ENCODE measurements around the gene IQCH.
"Not testable (repeated sequence)": the region's sequence is repeated elsewhere in the genome, so short reads cannot be mapped to it uniquely, and the experiment has no call there.

Gene IQCH

GRCh38 chr15:67248011-67248505, 6.5 kb upstream of the IQCH start:
- DNase-seq, result no peak

DNA sequence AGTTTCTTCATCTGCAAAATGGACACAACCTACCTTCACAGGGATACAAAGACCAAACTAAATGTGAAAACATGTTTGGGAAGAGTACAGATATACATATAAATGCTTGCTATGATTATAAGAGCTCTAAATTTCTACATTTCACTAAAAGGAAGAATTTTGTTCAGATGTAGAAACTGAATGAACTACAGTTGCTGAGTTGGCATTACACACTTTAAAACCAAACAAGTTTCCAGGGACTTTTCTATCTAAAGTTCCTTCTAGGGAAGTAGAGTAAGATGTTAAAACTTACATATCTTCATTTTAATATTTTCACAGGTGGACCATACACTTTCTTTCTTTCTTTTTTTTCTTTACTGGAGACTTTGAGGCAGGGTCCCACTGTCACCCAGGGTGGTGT, 4.8 kb upstream of the IQCH start:
- DNase-seq, result no peak

- no peak for DNase-seq
These were observed 3.3 kb upstream of the IQCH start for GRCh38 chr15:67251318-67251717.

DNA sequence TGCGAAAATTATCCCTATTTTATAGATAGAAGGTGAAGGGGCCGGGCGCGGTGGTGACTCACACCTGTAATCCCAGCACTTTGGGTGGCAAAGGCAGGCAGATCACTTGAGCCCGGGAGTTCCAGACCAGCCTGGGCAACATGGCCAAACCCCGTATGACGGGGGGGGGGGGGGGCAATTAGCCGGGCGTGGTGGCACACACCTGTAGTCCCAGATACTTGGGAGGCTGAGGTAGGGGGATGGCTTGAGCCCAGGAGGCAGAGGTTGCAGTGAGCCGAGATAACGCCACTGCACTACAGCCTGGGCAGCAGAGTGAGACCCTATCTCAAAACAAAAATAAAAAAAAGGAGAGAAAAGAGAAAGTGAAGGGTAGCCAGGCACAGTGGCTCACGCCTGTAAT, 1.5 kb upstream of the IQCH start:
- DNase-seq, result no peak

- no peak for DNase-seq
These were observed 893 bp upstream of the IQCH start for GRCh38 chr15:67253549-67254237.

DNA sequence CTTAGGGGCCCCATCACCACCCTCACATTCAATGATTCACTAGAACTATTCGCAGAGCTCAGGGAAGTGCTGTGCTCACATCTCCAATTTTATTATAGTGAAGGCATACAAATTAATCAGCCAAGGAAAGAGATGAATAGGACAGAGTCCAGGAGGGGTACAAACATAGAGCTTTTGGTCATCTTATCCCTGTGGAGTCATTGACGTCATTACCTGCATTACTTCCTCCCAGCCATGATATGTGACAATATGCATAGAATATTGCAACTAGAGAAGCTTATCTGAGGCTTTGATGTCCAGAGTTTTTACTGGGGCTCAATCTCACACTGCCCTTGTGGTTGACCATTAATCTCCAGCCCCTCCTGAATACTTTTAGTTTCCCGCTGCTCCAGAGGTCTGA, 1.5 kb downstream of the IQCH start:
- DNase-seq, result no peak

GRCh38 chr15:67258412-67258811, 3.8 kb downstream of the IQCH start:
- DNase-seq, result not testable (repeated sequence)

- DNase-seq, result no peak
These were observed 4.8 kb downstream of the IQCH start for GRCh38 chr15:67259379-67259778.

DNA sequence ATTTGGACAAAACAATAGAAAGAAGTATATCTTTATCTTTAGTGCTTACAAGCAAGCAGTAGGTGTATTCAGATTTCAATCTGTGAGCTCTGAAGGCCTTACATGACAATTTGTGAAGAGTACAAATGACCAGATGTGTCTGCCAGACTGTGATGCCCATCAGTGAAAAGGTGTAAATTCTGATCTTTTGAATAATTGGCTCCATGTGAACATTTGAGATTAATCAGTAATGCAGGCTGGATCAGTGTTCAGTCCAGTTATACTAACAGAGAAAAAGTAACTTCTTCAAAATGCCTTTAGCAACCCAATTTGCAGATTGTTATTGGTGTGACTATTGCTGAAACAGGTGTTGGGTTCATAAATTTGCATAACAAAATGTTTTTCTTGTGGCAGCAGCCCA, 5.2 kb downstream of the IQCH start:
- no peak for DNase-seq

DNA sequence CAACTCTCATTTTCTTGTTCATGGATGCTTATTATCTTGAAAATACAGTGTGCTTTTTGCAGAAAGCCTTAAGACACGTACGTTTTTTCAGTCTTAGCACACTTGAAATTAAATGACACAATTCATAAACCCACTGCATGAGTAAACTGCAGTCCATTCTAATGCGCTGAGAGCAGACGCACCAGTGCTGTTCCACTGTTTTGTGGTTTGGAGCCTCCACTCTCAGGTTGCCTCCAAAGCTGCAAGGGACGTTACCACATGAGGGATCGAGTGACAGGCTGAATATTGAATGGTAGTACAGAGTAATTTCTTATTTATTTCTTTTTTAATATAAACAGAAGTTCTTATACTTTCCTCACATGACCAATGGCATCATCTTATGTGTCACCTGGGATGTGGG, 12.3 kb downstream of the IQCH start:
- DNase-seq, result no peak

GRCh38 chr15:67267440-67267839, 12.9 kb downstream of the IQCH start:
- DNase-seq, result no peak

GRCh38 chr15:67267951-67268941, 13.7 kb downstream of the IQCH start:
- no peak for DNase-seq

DNA sequence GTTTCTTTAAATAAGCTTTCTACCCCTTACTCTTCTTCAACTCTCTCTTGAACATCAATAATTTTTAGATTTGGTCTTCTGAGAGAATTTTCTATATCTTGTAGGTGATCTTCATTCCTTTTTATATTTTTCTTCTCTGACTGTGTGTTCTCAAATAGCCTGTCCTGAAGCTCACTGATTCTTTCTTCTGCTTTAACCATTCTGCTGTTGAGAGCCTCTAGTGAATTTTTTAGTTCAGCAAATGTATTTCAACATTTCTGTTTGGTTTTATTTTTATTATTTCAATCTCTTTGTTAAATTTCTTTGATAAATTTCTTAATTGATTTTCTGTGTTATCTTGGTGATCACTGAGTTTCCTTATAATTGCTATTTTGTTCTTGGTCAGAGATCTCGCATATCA, 19.6 kb downstream of the IQCH start:
- no peak for DNase-seq

GRCh38 chr15:67276666-67277065, 22.1 kb downstream of the IQCH start:
- DNase-seq, result no peak

DNA sequence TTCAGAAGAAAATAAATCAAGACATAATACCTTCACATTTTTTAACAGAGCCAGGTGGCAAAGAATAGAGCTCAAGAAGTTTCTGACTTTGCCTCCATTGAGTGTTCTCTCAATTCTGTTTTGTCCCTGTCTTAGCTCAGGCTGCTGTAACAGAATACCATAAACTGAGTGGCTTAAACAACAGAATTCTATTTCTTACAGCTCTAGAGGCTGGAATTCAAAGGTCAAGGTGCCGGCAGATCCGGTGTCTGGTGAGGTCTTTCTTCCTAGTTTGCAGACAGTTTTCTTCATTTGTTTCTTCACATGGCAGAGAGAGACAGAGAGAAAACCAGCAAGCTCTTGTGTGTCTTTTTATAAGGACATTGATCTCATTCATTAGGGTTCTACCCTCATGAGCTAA, 25.6 kb downstream of the IQCH start:
- DNase-seq, result no peak

- no peak for DNase-seq
These were observed 27.1 kb downstream of the IQCH start for GRCh38 chr15:67281714-67282113.

DNA sequence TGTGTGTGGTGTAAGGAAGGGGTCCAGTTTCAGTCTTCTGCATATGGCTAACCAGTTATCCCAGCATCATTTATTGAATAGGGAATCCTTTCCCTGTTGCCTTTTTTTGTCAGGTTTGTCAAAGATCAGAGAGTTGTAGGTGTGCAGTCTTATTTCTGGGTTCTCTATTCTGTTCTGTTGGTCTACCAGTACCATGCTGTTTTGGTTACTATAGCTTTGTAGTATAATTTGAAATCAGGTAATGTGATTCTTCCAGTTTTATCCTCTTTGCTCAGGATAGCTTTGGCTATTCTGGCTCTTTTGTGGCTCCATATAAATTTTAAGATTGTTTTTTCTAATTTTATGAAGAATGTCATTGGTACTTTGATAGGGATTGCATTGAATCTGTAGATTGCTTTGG, 31.0 kb downstream of the IQCH start:
- DNase-seq, result not testable (repeated sequence)

DNA sequence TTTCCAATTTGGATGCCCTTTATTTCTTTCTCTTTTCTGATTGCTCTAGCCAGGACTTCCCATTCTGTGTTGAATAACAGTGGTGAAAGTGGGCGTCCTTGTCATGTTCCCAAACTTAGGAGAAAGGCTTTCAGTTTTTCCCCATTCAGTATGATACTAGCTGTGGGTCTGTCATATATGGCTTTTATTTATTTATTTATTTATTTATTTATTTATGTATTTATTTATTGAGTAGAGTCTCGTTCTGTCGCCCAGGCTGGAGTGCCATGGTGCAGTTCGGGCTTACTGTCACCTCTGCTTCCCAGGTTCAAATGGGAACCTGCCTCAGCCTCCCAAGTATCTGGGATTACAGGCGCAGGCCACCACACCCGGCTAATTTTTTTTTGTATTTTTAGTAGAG, 31.8 kb downstream of the IQCH start:
- DNase-seq, result not testable (repeated sequence)

GRCh38 chr15:67290319-67290718, 35.7 kb downstream of the IQCH start:
- DNase-seq, result no peak

- DNase-seq, result no peak
These were observed 41.6 kb downstream of the IQCH start for GRCh38 chr15:67296188-67296587.

GRCh38 chr15:67296684-67297083, 42.1 kb downstream of the IQCH start:
- no peak for DNase-seq

- no peak for DNase-seq
These were observed 45.9 kb downstream of the IQCH start for GRCh38 chr15:67300266-67301025.

Measured in NCI-H1105 treated with DMSO at 0.1 percent for 48 hours (cell line).